ENCODE data around the gene CCL16. TPM values are rescaled to one million over a fixed set of nuclear protein-coding genes. Genes with fewer than 3 reads are reported as not detected.

Gene CCL16
- total RNA-seq, 4 donors from 2014 or later, result 0.42 TPM; not detected in 3

- Histone ChIP-seq H3K4me1 (no peaks in the 10 kb centered on the region), H3K4me3 (no peak overlapping the region), H3K9me3 (peaks cover 0 to 34% (median 17%) of the 10 kb centered on the region in 4 donors), H3K36me3 (no peaks in the 10 kb centered on the region), H3K27me3 (peaks cover 0 to 3% (median 0%) of the 10 kb centered on the region in 4 donors), H3K27ac (replicated peaks in 1 of 4) (no peak overlapping the region)
- DNase-seq (ENCODE audit: extremely low spot score), result no peak
- WGBS, result 78% methylated on average over 2 of the region's 2 CpGs
- intact Hi-C loops (cut with DNase I), result loop anchor here (10.0 kb wide), 1 partner anchor 54 kb away; the partner anchor contains the start of gene CCL18
- no peak for TF ChIP-seq EP300 (IDR thresholded peaks at IDR 0.05)
- TF ChIP-seq POLR2A (IDR thresholded peaks at IDR 0.05; ENCODE audit: low read depth), result no peak
- no peak for TF ChIP-seq CTCF (IDR thresholded peaks at IDR 0.05)
- no peak for TF ChIP-seq POLR2AphosphoS5 (IDR thresholded peaks at IDR 0.05)
Observed at GRCh38 chr17:36011201-36011600, 29.9 kb upstream of the CCL16 start.

- 80% methylated on average over 14 of the region's 14 CpGs for WGBS
- H3K36me3 ChIP-seq, result no peaks in the 10 kb centered on the region
- DNase-seq (ENCODE audit: extremely low spot score), result no peak
- peaks cover 0 to 3% (median 0%) of the 10 kb centered on the region in 4 donors for H3K27me3 ChIP-seq
- TF ChIP-seq CTCF (IDR thresholded peaks at IDR 0.05) (no peak), POLR2A (IDR thresholded peaks at IDR 0.05; ENCODE audit: low read depth) (no peak), POLR2AphosphoS5 (IDR thresholded peaks at IDR 0.05) (no peak), EP300 (IDR thresholded peaks at IDR 0.05) (no peak)
- peaks cover 0 to 34% (median 17%) of the 10 kb centered on the region in 4 donors for H3K9me3 ChIP-seq
- no peaks in the 10 kb centered on the region for H3K4me1 ChIP-seq
- H3K27ac ChIP-seq (replicated peaks in 1 of 4), result no peak overlapping the region
- H3K4me3 ChIP-seq, result no peak overlapping the region
- intact Hi-C loops (cut with DNase I), result no loop called here
Observed at GRCh38 chr17:36008998-36009665, 27.8 kb upstream of the CCL16 start.

- WGBS, result 43% methylated on average over 4 of the region's 4 CpGs
Observed at GRCh38 chr17:36004594-36005108, 23.4 kb upstream of the CCL16 start.

GRCh38 chr17:36002631-36003030 is 21.3 kb upstream of the CCL16 start:
- WGBS, result 86% methylated on average over 7 of the region's 7 CpGs
- Histone ChIP-seq H3K27ac (replicated peaks in 1 of 4) (no peak overlapping the region), H3K9me3 (no peaks in the 10 kb centered on the region), H3K4me3 (no peak overlapping the region), H3K27me3 (peaks cover 0 to 20% (median 0%) of the 10 kb centered on the region in 4 donors), H3K4me1 (no peaks in the 10 kb centered on the region), H3K36me3 (no peaks in the 10 kb centered on the region)
- TF ChIP-seq POLR2AphosphoS5 (IDR thresholded peaks at IDR 0.05) (no peak), CTCF (IDR thresholded peaks at IDR 0.05) (no peak), EP300 (IDR thresholded peaks at IDR 0.05) (no peak), POLR2A (IDR thresholded peaks at IDR 0.05; ENCODE audit: low read depth) (no peak)
- DNase-seq (ENCODE audit: extremely low spot score), result no peak
- intact Hi-C loops (cut with DNase I), result no loop called here

More at GRCh38 chr17:36004594-36005108, 23.4 kb upstream of the CCL16 start:
- no peak for DNase-seq (ENCODE audit: extremely low spot score)
- H3K9me3 ChIP-seq, result peaks cover 0 to 17% (median 7%) of the 10 kb centered on the region in 4 donors
- H3K27me3 ChIP-seq, result peaks cover 0 to 6% (median 0%) of the 10 kb centered on the region in 4 donors
- H3K4me1 ChIP-seq, result no peaks in the 10 kb centered on the region
- no peak for TF ChIP-seq CTCF (IDR thresholded peaks at IDR 0.05)
- no peak for TF ChIP-seq POLR2AphosphoS5 (IDR thresholded peaks at IDR 0.05)
- TF ChIP-seq EP300 (IDR thresholded peaks at IDR 0.05), result no peak
- TF ChIP-seq POLR2A (IDR thresholded peaks at IDR 0.05; ENCODE audit: low read depth), result no peak
- H3K4me3 ChIP-seq, result no peak overlapping the region
- intact Hi-C loops (cut with DNase I), result no loop called here
- no peaks in the 10 kb centered on the region for H3K36me3 ChIP-seq
- no peak overlapping the region for H3K27ac ChIP-seq (replicated peaks in 1 of 4)
